GM18868 (cell line): ENCODE measurements around the gene PLEKHG7.
A peak's percentile ranks its signal among the peaks of the same experiment; 100 is the strongest.
"Not testable (repeated sequence)": the region's sequence is repeated elsewhere in the genome, so short reads cannot be mapped to it uniquely, and the experiment has no call there.

Experiments used
- ATAC-seq: cut with Tn5 transposase; IDR thresholded peaks from one replicate; pipeline ENCODE4 v1.9.1; 2021; ENCODE audit warnings: mild to moderate bottlenecking, moderate library complexity; ENCODE audit not compliant: unreplicated experiment

The PLEKHG7 gene, protein sequence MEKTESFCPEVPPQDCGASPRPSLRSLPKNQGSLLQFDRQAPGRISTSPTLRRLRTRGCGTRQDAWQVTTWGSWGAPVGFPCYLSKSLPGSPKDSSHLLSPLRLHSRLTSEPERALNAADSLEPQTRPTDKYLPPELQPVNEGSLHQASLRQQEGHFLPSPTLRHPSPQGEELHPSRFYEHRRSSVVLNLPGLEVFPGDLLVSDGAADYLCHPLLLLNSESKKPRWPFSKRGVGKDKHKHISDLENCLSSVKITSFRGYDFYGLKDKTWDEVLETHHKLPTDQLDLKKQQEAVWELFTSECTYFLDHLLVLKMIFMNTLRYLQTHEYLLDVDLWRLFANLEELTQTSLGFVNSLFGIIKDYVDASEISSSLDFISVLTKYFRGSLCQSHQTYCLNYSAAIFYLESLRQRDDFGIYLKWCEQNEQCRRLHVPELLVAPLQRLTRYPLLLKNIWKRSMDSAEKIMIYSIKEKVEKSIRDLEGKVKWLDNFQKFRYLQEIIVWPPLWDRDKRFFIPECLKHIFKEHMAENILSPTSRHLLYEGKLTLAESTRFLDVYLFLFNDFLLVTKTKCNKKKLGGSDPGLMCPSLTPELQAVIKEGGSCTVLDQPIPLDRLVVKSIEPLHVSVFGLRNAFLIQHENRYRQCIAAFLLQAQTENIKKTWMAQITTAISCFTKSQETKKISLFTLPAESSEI

DNA sequence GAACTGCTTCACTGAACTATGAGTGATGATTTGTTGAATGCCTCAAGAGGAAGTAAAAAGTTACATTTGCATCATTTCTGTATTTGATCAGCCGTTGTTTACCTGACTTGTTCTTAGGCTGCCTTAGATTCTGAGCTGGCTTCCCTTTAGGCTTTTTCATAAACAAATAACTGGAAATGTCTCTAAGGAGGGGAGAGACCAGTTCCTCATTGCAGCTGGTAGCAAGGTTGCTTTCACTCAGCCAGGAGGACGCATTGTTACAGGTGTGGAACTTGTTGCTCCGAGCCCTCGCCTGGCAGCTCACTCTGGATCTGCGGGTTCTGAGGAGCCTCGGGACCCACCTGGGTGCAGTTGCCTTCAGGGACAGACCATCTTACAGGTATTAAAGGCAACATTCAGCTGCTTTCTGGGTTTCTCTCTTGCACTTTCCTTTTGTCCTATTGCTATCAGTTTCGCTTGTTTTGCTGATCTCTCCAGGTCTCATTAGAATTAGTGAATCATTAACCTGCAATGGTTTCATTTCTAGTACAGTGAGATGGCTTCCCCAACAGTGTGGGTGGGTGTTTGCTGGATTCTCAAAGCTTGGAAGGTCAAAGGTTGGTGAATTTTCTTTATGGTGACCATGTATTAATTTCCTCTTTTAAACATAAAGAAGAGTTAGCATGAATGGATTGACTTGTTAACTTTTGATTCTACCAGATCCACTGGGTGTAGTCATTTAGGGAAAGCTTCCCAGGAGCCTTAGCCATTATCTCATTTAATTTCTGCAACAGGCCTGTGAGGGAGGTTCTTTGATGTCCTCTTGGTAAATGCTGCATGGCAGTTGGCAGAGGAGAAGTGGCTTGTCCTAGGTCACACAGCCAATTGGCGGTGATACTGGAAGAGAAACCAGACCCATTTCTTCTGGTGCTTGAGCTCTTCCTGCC lies at the start of gene PLEKHG7:
TSS of gene PLEKHG7 (plus strand) at position 236 of the 926 bp plus-strand sequence. CDS start 3,643 bp downstream, outside the sequence.
- peak; percentile 80 for ATAC-seq

DNA sequence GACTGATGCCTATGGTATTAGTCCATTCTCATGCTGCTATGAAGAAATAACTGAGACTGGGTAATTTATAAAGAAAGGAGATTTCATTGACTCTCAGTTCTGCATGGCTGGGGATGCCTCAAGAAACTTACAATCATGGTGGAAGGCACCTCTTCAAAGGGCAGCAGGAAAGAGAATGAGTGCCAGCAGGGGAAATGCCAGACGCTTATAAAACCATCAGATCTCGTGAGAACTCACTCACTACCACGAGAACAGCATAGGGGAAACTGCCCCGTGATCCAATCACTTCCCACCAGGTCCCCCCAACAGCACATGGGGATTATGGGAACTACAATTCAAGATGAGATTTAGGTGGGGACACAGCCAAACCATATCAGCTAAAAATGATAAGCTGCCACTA lies 48.5 kb upstream of the PLEKHG7 start:
- not testable (repeated sequence) for ATAC-seq

DNA sequence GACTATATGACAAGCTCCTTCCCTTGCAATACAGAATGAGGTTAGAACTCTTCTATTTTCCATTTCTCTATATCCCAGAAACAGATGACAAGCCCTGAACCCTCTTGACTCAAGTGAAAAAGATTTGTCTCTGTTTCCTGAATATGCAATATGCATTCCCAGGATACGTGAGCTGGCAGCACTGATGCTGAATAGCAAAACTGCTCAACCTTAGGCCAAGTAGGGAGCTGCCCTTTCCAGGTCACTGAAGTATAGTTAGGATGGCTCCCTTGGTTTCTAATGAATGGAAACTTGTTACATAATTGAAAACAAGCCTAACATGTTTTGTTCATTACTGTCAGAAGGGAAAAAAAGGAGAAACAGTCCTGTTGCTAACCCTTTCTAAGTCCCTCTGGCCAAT lies 47.9 kb upstream of the PLEKHG7 start:
- no peak for ATAC-seq

DNA sequence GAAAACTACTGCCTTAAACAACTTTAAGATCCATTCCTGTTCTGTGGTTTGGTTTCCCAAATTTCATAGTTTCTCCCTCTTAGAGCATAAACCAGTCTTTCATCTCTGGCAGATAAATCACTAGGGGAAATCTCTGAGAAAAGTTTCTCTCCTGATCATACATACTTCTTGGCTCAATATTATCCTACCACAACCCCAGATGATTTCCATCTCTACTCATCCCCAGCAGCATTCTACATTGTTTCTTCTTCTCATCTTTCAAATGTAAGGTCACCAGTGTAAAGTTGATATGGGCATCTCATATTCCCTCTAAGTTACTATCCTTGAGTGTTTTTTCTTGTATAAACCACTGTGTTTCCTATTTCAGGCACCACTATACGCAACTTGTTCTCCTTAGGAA lies 45.9 kb upstream of the PLEKHG7 start:
- ATAC-seq = no peak

DNA sequence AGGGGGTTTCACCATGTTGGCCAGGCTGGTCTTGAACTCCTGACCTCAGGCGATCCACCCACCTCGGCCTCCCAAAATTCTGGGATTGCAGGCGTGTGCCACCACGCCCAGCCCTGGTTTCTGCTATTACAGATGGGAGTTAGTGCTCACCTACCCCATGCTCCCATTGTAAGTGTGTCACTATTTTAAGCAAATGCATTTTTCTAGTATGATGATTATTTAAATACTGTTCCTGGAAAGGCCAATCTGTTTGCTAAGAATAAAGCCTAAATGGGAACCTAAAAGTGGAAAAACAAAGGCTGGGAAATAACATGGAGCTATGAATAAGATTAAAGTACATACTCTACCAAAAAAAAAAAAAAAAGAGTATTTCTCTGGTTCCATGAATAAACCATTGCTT lies 45.0 kb upstream of the PLEKHG7 start:
- no peak for ATAC-seq

DNA sequence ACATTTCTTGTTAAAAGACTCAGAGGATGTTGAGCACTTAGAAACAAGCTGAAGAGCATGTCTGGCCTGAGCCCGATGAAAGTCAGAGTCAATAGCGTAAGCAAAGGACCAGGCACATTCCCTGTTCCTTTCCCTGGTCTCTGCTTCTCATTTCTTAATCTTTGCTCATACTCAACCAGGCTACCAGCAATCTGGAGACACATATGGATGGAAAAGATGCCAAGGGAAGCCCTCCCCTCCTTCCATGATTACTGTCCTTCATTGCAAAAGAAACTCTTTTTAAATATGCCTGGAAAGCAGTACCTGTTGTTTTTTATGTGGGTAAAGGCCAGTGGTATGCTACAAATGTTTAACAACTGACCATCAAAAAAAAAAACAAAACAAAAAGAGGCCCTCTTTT lies 44.2 kb upstream of the PLEKHG7 start:
- no peak for ATAC-seq

DNA sequence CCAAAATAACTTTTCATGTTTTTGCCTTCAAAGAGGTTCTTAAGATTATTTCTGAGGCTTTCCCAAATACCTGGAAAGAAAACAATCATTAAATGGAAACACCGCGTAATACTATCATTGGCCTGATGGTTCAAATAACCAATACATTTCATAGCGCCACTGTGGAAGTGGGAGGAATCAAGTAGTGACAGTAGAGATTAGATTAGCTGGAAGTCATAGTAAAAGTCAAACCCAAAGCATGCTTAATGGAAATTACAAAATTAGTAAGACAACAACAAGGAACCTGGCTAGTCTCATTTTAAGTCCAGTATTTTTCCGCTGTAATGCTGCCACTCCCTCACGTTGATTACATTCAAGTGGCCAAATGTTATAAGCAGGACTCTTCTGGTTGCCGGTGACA lies 41.5 kb upstream of the PLEKHG7 start:
- ATAC-seq = no peak

DNA sequence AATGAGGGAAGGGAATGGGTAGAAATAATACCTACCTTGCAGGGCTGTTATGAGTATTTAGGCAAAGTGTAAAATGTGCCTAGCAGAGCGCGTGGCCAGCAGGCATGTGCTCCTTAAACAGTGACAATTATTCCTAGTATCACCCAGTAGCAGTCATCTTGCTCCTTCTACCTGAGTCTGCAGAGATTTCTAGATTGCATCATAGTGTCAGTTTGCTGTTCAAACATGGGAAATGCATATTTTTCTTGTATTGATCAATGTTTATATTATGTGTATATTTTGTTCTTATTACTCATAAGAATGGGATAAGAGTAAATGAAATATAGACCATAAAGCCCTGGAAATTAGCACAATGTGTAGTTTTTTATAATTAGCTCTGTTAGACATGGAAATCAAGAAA lies 37.3 kb upstream of the PLEKHG7 start:
- ATAC-seq = no peak

DNA sequence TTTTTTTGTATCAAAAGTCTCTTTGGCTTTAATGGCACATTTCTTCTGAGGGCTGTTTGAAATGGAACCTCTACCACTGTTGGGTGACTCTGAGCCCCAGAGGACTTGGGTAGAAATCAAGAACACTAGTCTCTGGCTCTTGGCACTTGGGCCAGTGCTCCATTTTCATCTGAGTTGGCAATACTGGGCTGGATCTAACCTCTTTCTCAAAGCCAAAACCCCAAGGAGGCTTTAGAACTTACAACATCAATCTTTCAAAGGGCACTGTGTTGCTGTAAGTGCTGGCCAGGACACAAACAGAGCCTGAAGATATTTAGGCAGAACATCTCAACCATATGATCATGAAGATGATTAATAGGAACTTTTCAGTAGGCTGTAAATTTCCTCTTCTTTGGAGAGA lies 34.0 kb upstream of the PLEKHG7 start:
- no peak for ATAC-seq

DNA sequence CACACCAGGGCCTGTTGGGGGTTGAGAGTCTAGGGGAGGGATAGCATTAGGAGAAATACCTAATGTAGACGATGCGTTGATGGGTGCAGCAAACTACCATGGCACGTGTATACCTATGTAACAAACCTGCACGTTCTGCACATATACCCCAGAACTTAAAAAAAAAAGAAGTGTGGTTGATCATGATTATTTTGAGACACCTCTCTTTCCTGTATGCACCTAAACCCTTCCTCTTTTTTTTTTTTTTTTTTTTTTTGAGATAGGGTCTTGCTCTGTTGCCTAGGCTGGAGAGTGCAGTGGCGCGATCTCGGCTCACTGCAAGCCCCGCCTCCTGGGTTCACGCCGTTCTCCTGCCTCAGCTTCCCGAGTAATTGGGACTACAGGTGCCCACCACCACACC lies 31.3 kb upstream of the PLEKHG7 start:
- not testable (repeated sequence) for ATAC-seq

DNA sequence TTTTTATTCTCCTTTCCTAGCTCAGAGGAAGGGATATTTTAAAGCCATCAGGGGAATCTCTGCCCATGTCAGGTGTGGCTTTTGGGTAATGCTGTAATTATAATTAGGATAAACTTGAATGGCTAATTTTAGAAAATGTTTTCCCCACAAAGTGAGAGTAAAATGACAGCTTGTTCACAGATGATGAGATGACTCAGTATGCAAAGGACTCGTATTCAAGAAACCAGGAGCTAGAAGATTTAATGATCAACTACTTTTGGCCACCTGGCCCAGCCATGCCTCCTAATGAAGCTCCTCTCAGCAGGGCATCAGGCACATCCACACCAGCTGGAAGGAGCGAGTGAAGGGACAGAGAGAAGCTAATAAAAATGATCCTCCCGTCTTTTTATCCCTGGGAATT lies 29.0 kb upstream of the PLEKHG7 start:
- no peak for ATAC-seq

DNA sequence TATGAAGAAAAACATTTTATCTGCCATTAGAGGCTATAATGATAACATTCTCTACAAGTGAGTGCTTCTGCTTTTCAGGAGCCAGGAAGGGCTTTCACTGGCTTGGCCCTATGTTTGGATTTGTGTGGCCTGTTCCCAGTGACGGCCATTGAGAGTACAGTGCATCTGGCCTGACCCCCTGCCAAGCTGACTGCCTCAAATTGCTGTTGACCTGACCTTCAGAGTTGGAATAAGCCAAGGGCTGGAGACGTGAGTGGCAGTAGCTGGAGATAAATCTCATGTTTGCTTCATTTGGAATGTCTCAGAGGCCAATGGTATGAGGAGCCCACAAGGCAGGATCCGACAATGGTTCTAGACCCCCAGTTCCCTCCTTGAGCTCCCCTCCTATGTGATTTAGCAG lies 28.3 kb upstream of the PLEKHG7 start:
- ATAC-seq = no peak

DNA sequence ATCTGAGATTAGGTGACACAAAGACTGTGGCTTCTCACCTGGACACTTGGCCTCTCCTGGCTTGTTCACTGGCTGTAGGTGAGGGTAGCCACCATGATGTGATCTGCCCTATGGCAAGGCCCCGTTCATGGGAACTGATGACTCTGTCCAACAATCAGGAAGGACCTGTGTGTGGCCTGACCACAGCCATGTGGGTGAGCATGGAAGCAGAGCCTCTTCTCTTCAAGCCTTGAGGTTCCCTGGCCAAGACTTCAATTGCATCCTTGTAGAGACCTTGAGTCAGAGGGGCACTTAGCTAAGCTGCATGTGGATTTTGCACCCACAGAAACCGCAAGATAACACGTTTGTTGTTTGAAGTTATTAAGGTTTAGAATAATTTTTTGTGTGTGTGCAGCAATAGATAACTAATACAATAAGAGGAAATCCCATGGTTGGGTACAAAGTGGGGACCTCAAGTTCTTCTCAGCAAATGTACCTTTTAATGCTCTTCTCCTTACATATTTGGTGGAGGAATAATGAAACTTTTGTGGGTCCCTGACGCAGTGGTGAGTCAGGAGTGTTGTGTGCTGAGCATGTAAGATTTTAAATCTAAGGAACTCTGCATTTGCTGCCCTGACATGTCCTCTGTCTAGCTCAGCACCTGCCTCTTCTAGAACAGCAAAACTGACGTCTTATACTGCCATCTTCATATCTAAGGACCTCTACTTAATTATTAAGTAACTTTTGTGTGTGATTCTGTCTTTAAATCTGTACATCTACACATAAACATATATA lies 27.5 kb upstream of the PLEKHG7 start:
- ATAC-seq = no peak

DNA sequence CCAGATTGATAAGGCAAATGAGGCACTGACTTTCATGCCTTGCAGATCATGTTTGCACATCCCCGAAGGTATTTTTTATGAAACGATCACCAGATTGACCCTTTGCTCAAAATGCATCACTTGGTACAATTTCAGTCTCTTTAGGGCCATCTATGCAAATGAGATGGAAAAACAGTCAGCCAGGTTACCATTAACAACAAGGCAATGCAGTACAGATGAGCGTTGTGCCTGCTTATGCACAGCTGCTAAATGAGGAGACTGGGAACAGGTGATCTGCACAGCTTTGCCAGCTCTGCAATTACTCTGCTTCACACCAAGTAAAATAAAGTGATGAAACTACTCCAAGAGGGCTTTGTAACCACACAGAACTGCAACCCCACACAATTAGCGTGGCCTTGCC lies 26.1 kb upstream of the PLEKHG7 start:
- ATAC-seq = no peak

DNA sequence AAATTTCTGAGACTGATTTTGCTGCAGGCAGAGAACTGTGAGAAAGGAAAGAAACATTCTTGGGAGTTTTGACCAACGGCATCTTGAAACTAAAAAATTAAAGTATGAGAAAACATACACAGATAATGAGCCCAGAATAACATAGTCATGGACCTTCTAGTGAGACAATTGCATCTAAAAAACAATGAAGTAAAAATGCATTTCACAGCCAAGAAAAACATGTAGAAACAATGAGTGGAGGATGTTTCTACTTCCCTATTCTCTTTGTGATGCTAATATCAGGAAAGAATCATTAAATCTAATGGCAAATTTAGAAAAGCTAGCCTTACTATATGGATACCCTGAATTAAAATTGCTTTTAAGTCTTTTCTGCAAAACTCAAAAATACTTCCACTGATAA lies 12.2 kb upstream of the PLEKHG7 start:
- ATAC-seq = no peak

DNA sequence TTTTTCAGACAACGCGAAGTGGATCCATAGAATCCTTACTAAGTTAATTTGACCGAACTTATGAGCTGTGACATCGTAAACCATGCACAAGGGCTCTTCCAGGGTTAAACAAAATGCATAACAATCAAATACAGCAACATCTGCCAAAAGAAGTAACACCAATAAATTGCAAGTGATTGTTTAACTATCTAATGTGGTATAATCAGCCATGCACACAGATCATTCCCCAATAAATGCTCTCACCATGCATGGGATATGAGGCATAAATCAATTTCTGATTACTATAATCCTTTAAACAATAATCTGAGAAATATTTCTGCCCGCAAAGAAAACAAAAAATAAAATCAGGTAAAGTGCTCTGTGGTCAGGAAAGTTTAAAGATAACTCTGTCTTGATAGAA lies 7.7 kb upstream of the PLEKHG7 start:
- ATAC-seq = no peak

DNA sequence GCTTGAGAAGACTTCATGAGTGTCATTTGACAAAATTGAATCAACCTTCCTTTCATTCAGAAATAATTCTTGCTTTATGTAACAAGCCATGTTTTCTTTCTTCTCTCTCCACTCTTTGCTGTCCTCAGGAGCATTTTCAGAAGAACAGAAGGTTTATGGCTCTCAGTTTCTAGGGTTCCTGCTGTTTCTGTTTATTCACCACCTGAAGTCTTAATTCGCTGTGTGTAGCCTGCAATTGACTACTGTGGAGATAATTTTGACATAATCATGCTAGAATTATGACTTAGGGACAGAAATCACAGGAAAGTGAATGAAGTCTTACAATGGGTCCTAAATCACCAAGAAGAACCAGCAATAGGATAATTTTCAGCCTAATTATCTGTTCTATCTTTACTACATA lies 7.2 kb upstream of the PLEKHG7 start:
- no peak for ATAC-seq

DNA sequence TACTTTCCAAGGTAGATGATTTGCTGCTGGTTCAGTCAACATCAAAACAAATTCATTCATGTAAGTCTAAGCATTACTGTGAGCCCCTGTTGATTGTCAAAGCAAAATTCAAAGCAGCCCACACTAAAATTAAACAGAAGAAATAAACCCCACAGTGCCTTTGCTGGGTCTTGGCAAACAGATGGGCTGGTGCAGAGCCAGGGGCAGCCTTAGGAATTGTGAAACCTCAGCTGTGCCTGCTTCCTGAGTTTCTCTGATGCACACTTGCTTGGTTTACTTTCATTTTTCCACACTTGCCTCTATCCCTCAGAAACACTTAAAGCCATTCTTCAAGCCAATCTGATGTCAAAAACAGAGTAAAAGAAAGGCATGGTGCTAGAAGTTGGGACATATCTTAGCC lies 6.6 kb upstream of the PLEKHG7 start:
- ATAC-seq = no peak

DNA sequence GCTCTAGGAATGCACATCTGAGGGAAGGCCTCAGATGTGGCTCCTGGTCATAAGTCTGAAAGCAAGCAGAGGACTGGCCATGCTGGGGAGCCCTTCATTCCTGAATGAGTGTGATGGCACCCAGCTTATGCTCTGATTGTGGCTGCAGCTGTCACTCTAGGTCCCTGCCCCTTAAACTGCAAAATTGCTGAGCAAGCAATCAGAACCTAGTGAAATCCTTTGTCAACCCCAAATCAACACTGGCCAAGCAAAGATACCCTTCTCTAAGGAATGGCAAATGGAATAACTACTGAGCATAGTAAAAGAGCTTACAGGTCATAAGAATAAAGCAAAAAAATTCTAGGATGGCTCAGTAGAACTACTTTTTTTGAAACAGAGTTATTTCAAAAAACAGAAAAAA lies 4.3 kb upstream of the PLEKHG7 start:
- no peak for ATAC-seq

DNA sequence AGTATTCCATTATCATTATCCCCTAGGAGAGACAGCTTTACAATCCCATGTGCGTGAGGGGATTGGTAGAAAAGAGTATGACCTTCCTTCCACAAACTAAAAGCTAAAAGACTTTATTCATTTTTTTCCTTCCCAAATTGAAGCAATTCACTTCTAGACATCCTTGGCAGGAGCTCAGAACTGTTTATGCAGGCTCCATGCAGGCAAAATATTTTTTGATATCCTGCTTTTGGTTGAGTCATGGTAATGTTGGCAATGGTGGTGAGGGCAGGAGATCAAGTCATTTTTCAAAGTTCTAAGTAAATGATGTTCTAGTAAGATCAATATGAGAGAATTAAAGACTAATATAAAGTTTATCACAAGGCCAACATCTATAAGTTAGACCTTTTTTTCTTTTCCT lies 1.3 kb upstream of the PLEKHG7 start:
- ATAC-seq = no peak

DNA sequence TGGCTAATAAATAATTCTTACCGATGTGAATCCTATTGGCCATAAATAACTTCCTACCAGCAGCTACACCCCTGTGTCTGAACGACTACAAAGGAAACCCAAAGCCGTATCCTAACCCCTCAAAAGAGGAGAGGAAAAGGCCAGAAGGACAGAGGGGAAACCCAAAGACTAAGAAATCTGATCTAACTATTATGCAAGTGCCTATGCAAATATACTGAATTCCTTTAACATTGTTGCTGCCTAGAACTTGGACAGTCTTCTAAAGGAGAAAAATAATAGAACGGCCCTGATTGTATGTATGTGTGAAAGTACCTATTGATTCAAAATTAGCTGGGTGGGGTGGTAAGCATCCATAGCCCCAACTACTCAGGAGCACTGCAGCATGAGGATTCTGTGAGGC lies 997 bp downstream of the PLEKHG7 start:
- no peak for ATAC-seq
